ENCODE data around the gene JADE1.

JADE1 gene

DNA sequence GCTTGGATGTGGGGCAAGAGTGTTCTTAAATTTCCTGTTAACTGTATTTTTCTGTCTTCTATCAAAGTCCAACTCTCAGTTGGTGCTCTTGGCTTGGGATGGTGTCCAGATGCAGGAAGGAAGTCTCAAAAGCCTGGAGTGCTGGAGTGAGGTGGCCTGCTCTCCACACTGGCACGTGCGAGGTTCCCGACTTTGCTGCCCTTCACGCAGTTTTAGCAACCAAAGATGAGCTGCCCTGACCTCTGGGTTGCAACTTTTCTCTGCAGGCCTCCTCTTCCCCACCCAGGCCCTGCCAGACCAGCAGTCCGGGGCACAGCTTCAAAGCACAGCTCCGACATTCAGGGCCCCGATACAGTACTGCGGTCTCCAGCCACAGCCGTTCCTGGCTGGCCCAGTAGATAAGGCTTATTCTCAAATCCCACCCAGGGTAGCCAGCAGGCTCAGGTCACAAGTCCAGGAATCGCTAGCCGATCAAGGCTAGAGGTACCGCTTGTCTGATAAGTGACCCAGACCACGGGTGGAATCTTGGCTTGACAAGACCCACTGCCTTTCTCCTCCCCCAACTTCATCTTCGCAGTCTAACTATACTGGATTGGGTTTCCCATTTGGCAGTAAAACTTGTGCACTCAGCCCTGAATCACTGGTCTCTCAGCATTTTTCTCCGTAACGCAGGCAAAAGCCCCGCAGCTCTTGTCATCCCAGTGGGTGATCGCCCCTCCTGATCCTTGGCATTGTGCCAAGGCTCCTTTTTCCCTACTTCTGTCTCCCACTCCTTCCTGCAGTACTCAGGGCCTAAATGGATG lies 21.8 kb upstream of the JADE1 start:
- TF ChIP-seq, protein P1, sequence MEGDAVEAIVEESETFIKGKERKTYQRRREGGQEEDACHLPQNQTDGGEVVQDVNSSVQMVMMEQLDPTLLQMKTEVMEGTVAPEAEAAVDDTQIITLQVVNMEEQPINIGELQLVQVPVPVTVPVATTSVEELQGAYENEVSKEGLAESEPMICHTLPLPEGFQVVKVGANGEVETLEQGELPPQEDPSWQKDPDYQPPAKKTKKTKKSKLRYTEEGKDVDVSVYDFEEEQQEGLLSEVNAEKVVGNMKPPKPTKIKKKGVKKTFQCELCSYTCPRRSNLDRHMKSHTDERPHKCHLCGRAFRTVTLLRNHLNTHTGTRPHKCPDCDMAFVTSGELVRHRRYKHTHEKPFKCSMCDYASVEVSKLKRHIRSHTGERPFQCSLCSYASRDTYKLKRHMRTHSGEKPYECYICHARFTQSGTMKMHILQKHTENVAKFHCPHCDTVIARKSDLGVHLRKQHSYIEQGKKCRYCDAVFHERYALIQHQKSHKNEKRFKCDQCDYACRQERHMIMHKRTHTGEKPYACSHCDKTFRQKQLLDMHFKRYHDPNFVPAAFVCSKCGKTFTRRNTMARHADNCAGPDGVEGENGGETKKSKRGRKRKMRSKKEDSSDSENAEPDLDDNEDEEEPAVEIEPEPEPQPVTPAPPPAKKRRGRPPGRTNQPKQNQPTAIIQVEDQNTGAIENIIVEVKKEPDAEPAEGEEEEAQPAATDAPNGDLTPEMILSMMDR (IDR thresholded peaks at IDR 0.05; ENCODE audit: insufficient read depth, low read length, missing control alignments) = no peak
- no peak overlapping the region for H3K4me3 ChIP-seq (ENCODE audit: low read depth, low read length)
- POLR2A ChIA-PET = no interaction called here
- DNase-seq (ENCODE audit: low read depth, low spot score) = no peak
- CTCF ChIA-PET = no interaction called here

DNA sequence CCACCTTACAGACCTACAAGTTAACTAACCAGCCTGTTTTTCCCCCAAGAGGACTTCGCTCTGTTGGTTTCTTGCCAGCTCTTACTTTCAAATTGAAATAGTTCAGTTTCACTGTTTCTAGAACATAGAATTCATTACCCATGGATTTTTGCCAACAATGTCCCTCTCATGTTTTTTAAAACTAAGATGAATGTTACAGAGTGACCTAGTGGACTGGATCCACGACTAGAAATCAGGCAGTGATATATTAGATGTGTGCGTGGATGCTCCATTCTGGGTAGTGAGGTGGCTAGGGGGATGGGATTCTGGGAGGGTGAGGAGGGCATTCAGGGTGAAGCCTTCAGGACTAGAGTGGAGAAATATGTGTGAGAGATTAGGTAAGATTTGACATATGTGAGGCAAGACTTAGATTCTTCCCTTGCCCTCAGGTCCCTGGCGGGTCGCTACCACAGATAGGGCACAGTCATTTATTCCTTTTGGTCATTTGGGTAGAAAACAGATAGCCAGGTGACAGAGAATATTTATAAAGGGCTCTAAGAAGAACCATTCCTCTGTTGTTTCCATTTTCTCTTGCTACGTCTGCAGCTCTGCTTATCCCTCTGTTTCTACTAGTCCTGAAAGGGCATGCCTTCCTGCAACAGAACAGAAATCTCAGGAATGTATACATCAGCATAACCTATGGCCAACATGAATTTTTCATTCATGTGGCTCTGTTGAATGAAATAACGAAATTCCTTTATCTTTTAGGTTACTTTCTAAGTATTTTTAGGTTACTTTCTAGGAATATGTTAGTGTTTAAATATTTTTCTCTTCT lies 15.4 kb upstream of the JADE1 start:
- POLR2A ChIA-PET = no interaction called here
- H3K4me3 ChIP-seq (ENCODE audit: low read depth, low read length) = no peak overlapping the region
- TF ChIP-seq, protein P1 (IDR thresholded peaks at IDR 0.05; ENCODE audit: insufficient read depth, low read length, missing control alignments) = no peak
- DNase-seq (ENCODE audit: low read depth, low spot score) = no peak
- CTCF ChIA-PET = no interaction called here

DNA sequence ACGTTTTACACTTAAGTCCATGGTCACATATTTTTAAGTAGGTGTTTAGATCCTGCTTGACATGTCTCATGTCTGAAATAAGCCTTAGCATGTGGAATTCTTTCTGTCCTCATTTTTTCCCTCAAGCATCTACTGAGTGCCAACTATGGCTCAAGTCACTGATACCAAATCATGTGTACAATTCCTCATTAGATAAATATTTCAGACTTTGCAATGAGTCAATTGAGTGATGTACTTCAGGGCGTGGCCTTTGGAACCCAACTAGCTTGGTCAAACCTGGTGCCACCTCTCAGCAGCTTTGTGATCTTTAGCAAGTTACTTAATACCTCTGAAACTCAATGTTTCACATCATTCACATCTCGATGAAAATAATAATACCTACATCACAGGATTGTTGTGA lies 12.6 kb upstream of the JADE1 start:
- no peak overlapping the region for H3K4me3 ChIP-seq (ENCODE audit: low read depth, low read length)
- ChIA-PET CTCF (interaction anchor here (0.7 kb wide), 1 partner anchor 13 kb away, joined by 3 read pairs; the partner anchor contains the start of gene JADE1), POLR2A (no interaction called here)
- no peak for DNase-seq (ENCODE audit: low read depth, low spot score)
- TF ChIP-seq, protein P1 (IDR thresholded peaks at IDR 0.05; ENCODE audit: insufficient read depth, low read length, missing control alignments) = no peak

DNA sequence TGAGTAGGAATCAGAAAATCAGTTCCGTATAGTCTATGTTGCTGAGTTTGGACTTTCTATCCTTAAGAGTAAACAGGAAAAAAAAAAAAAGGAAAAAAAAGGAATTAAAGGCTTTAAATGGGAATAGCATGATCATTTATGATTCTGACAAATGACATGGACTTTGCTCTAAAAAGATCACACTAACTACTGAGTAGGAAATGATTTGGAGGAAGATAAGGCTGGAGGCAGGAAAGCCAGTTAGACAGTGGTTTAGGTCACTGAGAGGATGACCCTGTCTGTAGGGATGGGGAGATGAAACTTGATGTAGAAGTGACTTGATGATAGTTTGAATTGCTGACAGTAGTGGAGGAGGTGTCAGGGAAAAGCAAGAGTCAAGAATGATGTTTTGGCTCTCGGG lies 9.2 kb upstream of the JADE1 start:
- TF ChIP-seq, protein P1 (IDR thresholded peaks at IDR 0.05; ENCODE audit: insufficient read depth, low read length, missing control alignments) = no peak
- H3K4me3 ChIP-seq (ENCODE audit: low read depth, low read length) = no peak overlapping the region
- no peak for DNase-seq (ENCODE audit: low read depth, low spot score)
- CTCF ChIA-PET = no interaction called here
- POLR2A ChIA-PET = no interaction called here

DNA sequence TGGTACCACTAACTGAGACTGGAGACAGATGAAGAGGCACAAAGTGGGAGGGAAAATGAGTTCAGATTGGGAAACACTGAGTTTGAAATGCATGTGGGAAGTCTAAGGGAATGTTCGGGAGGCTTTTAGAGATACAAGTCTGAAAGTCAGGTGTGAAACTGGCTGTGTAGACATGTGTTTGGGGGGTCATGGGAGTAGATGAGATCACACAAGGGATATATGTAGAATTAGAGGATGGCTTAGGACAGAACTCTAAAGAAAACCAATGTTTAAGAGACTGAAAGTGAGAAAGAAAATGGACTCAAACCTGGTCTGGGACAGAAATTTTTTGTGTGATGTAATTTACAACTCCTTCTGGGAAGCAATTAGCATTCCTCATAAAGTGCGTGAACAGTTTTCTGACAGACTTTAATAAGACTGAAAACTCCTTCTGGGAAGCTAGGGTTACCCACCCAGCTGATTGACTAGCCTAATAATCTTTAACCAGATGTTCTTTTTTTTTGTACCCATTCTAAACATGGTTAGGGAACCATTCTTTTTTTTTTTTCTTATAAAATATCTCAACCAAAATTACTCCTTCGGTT lies 8.7 kb upstream of the JADE1 start:
- DNase-seq (ENCODE audit: low read depth, low spot score) = no peak
- TF ChIP-seq, protein P1 (IDR thresholded peaks at IDR 0.05; ENCODE audit: insufficient read depth, low read length, missing control alignments) = no peak
- no peak overlapping the region for H3K4me3 ChIP-seq (ENCODE audit: low read depth, low read length)
- CTCF ChIA-PET = no interaction called here
- POLR2A ChIA-PET = no interaction called here

All from AG04449 (cell line).